CD4-positive, alpha-beta memory T cell (primary cell): ENCODE results near the gene NUP58. TPM values are rescaled to one million over a fixed set of nuclear protein-coding genes. Genes with fewer than 3 reads are reported as not detected.

Experiments
- CTCF ChIA-PET: fragments of 350-600 bp; sonication (Branson Sonifier 250); formaldehyde crosslinking; loops from one replicate; lab custom pipeline; 2021; ENCODE audit warnings: inconsistent platforms; ENCODE audit not compliant: partially characterized antibody; lab: Charles Lee
- POLR2A ChIA-PET: fragments of 350-600 bp; sonication (Branson Sonifier 250); formaldehyde crosslinking; loops from one replicate; lab custom pipeline; 2021; ENCODE audit not compliant: partially characterized antibody; lab: Charles Lee
- DNase-seq, 5 donors: peaks; one replicate each; pipeline versions ENCODE4 v3.0.0 to v3.0.0-alpha.2; 2020 to 2022; ENCODE audit warnings: mixed read lengths in 1 of 5
- H3K27ac ChIP-seq: one replicate; pipeline ENCODE4 v1.7.0; 2013; ENCODE audit warnings: low read depth, low read length
- H3K27me3 ChIP-seq: 2 replicates; pipeline ENCODE4 v1.7.0; 2013; ENCODE audit warnings: mild to moderate bottlenecking, low read length, moderate library complexity; ENCODE audit not compliant: insufficient read depth
- H3K36me3 ChIP-seq: 2 replicates; pipeline ENCODE4 v1.7.0; 2013; ENCODE audit warnings: mild to moderate bottlenecking, low read length, moderate library complexity; ENCODE audit not compliant: insufficient read depth
- H3K4me1 ChIP-seq: 2 replicates; pipeline ENCODE4 v1.7.0; 2013; ENCODE audit warnings: mild to moderate bottlenecking, low read length, moderate library complexity; ENCODE audit not compliant: insufficient read depth
- H3K4me3 ChIP-seq, 2 donors: one replicate each; pipeline ENCODE4 v1.7.0; 2013; ENCODE audit warnings: low read length in 2 of 2, mild to moderate bottlenecking in 1 of 2
- H3K9me3 ChIP-seq, 2 donors: one replicate each; pipeline ENCODE4 v1.7.0; 2013; ENCODE audit warnings: low read length in 2 of 2, control low read depth in 1 of 2; ENCODE audit not compliant: control insufficient read depth in 1 of 2
- H3K27ac Mint-ChIP-seq, 7 donors: one replicate each; pipeline ENCODE4 v1.8.0; 2020 to 2021; ENCODE audit warnings: mixed read lengths in 7 of 7, mild to moderate bottlenecking in 6 of 7, inconsistent platforms in 3 of 7, moderate library complexity in 3 of 7
- H3K27me3 Mint-ChIP-seq, 2 donors: one replicate each; pipeline ENCODE4 v1.8.0; 2020 to 2021; ENCODE audit warnings: mixed read lengths in 2 of 2
- H3K36me3 Mint-ChIP-seq, 2 donors: one replicate each; pipeline ENCODE4 v1.8.0; 2020 to 2021; ENCODE audit warnings: mixed read lengths in 2 of 2, inconsistent platforms in 1 of 2, mild to moderate bottlenecking in 1 of 2
- H3K4me1 Mint-ChIP-seq, 4 donors: one replicate each; pipeline ENCODE4 v1.8.0; 2020 to 2021; ENCODE audit warnings: mixed read lengths in 4 of 4, mild to moderate bottlenecking in 1 of 4
- H3K4me3 Mint-ChIP-seq, 8 donors: one replicate each; pipeline ENCODE4 v1.8.0; 2020 to 2021; ENCODE audit warnings: mixed read lengths in 8 of 8, mild to moderate bottlenecking in 7 of 8, moderate library complexity in 6 of 8, inconsistent platforms in 3 of 8
- H3K9me3 Mint-ChIP-seq, 8 donors: one replicate each; pipeline ENCODE4 v1.8.0; 2020 to 2021; ENCODE audit warnings: mixed read lengths in 8 of 8, mild to moderate bottlenecking in 5 of 8, inconsistent platforms in 3 of 8, moderate library complexity in 1 of 8
- intact Hi-C: fragments of 100-400 bp; cut with micrococcal nuclease; formaldehyde crosslinking; loops from one replicate; pipeline ENCODE4 v1.15.1; 2023
- polyA plus RNA-seq, 2 donors: library from polyadenylated mRNA; unstranded; fragments of 300-500 nt; fragmentation: Illumina TruSeq; gene quantifications; one replicate each; pipeline ENCODE4 v1.2.3, GENCODE V29; 2021
- total RNA-seq, 2 experiments: library from RNA; stranded (reverse); gene quantifications; one replicate each; pipeline ENCODE4 v1.2.3, GENCODE V29; 2021

Gene NUP58
- total and polyA plus RNA-seq, 4 experiments from 2014 or later = 7.7 to 43.3 (median 30.8) TPM

- Histone ChIP-seq H3K27me3 (no peaks in the 10 kb centered on the region), H3K9me3 (no peaks in the 10 kb centered on the region), H3K4me1 (no peaks in the 10 kb centered on the region), H3K36me3 (peaks cover 52% of the 10 kb centered on the region), H3K27ac (no peak overlapping the region), H3K4me3 (no peak overlapping the region)
- DNase-seq = no peak
- POLR2A ChIA-PET = no interaction called here
- H3K4me3 Mint-ChIP-seq = no peak overlapping the region
- CTCF ChIA-PET = interaction anchor here (1.0 kb wide), 1 partner anchor 32 kb away, joined by 3 read pairs; no protein-coding TSS in a partner anchor
- peaks cover 40 to 60% of the 10 kb centered on the region in 2 donors for H3K36me3 Mint-ChIP-seq
- H3K9me3 Mint-ChIP-seq = no peaks in the 10 kb centered on the region
- peaks cover 0 to 5% (median 4%) of the 10 kb centered on the region in 4 donors for H3K4me1 Mint-ChIP-seq
- H3K27me3 Mint-ChIP-seq = no peaks in the 10 kb centered on the region
- no peak overlapping the region for H3K27ac Mint-ChIP-seq
- intact Hi-C loops = no loop called here
These were observed 18.3 kb downstream of the NUP58 start for GRCh38 chr13:25319771-25320170.

- H3K9me3 Mint-ChIP-seq = no peaks in the 10 kb centered on the region
- H3K36me3 ChIP-seq = peaks cover 45% of the 10 kb centered on the region
- intact Hi-C loops = no loop called here
- no peak overlapping the region for H3K27ac ChIP-seq
- H3K27me3 Mint-ChIP-seq = no peaks in the 10 kb centered on the region
- no peak for DNase-seq
- CTCF ChIA-PET = no interaction called here
- no peaks in the 10 kb centered on the region for H3K27me3 ChIP-seq
- H3K4me3 ChIP-seq = no peak overlapping the region
- POLR2A ChIA-PET = no interaction called here
- no peak overlapping the region for H3K4me3 Mint-ChIP-seq
- no peaks in the 10 kb centered on the region for H3K4me1 ChIP-seq
- peaks cover 23 to 64% of the 10 kb centered on the region in 2 donors for H3K36me3 Mint-ChIP-seq
- H3K9me3 ChIP-seq = no peaks in the 10 kb centered on the region
- H3K27ac Mint-ChIP-seq = peak overlapping the region in 3 of 7 donors; percentile 29 to 54 (median 49)
- peaks cover 0 to 1% (median 0%) of the 10 kb centered on the region in 4 donors for H3K4me1 Mint-ChIP-seq
These were observed 22.7 kb downstream of the NUP58 start for GRCh38 chr13:25324100-25324499.

- intact Hi-C loops = no loop called here
- Histone ChIP-seq H3K4me3 (no peak overlapping the region), H3K27ac (no peak overlapping the region), H3K9me3 (no peaks in the 10 kb centered on the region), H3K36me3 (peaks cover 53% of the 10 kb centered on the region), H3K27me3 (no peaks in the 10 kb centered on the region), H3K4me1 (no peaks in the 10 kb centered on the region)
- H3K4me3 Mint-ChIP-seq = no peak overlapping the region
- ChIA-PET POLR2A (no interaction called here), CTCF (no interaction called here)
- no peak for DNase-seq
- peaks cover 1 to 12% (median 7%) of the 10 kb centered on the region in 4 donors for H3K4me1 Mint-ChIP-seq
- H3K27ac Mint-ChIP-seq = peak overlapping the region in 2 of 7 donors; percentile 22 to 61
- no peaks in the 10 kb centered on the region for H3K9me3 Mint-ChIP-seq
- no peaks in the 10 kb centered on the region for H3K27me3 Mint-ChIP-seq
- H3K36me3 Mint-ChIP-seq = peaks cover 38 to 80% of the 10 kb centered on the region in 2 donors
These were observed 28.3 kb downstream of the NUP58 start for GRCh38 chr13:25329706-25330105.

GRCh38 chr13:25330541-25330940 is 29.1 kb downstream of the NUP58 start:
- H3K4me1 ChIP-seq = no peaks in the 10 kb centered on the region
- DNase-seq = no peak
- H3K4me3 Mint-ChIP-seq = no peak overlapping the region
- H3K27me3 ChIP-seq = no peaks in the 10 kb centered on the region
- H3K27ac ChIP-seq = no peak overlapping the region
- intact Hi-C loops = no loop called here
- H3K9me3 ChIP-seq = no peaks in the 10 kb centered on the region
- H3K27me3 Mint-ChIP-seq = no peaks in the 10 kb centered on the region
- no peak overlapping the region for H3K4me3 ChIP-seq
- H3K27ac Mint-ChIP-seq = no peak overlapping the region
- CTCF ChIA-PET = no interaction called here
- no peaks in the 10 kb centered on the region for H3K9me3 Mint-ChIP-seq
- H3K4me1 Mint-ChIP-seq = peaks cover 1 to 10% (median 7%) of the 10 kb centered on the region in 4 donors
- peaks cover 52% of the 10 kb centered on the region for H3K36me3 ChIP-seq
- H3K36me3 Mint-ChIP-seq = peaks cover 38 to 73% of the 10 kb centered on the region in 2 donors
- POLR2A ChIA-PET = no interaction called here

- intact Hi-C loops = no loop called here
- DNase-seq = no peak
- Mint-ChIP-seq H3K27ac (no peak overlapping the region), H3K9me3 (no peaks in the 10 kb centered on the region), H3K36me3 (peaks cover 23 to 59% of the 10 kb centered on the region in 2 donors), H3K27me3 (no peaks in the 10 kb centered on the region), H3K4me1 (peaks cover 1 to 10% (median 7%) of the 10 kb centered on the region in 4 donors), H3K4me3 (no peak overlapping the region)
- ChIA-PET CTCF (no interaction called here), POLR2A (no interaction called here)
- no peaks in the 10 kb centered on the region for H3K4me1 ChIP-seq
- H3K9me3 ChIP-seq = no peaks in the 10 kb centered on the region
- H3K27me3 ChIP-seq = no peaks in the 10 kb centered on the region
- no peak overlapping the region for H3K4me3 ChIP-seq
- H3K27ac ChIP-seq = no peak overlapping the region
- H3K36me3 ChIP-seq = peaks cover 37% of the 10 kb centered on the region
These were observed 34.4 kb downstream of the NUP58 start for GRCh38 chr13:25335856-25336255.

- ChIA-PET CTCF (no interaction called here), POLR2A (no interaction called here)
- Mint-ChIP-seq H3K4me3 (no peak overlapping the region), H3K9me3 (no peaks in the 10 kb centered on the region), H3K27ac (no peak overlapping the region), H3K4me1 (no peaks in the 10 kb centered on the region), H3K27me3 (no peaks in the 10 kb centered on the region), H3K36me3 (peaks cover 5 to 7% of the 10 kb centered on the region in 2 donors)
- no peak for DNase-seq
- H3K27me3 ChIP-seq = no peaks in the 10 kb centered on the region
- intact Hi-C loops = no loop called here
- no peak overlapping the region for H3K4me3 ChIP-seq
- H3K36me3 ChIP-seq = no peaks in the 10 kb centered on the region
- H3K9me3 ChIP-seq = no peaks in the 10 kb centered on the region
- no peaks in the 10 kb centered on the region for H3K4me1 ChIP-seq
- no peak overlapping the region for H3K27ac ChIP-seq
These were observed 44.2 kb downstream of the NUP58 start for GRCh38 chr13:25345576-25345975.

- Histone ChIP-seq H3K27ac (no peak overlapping the region), H3K36me3 (no peaks in the 10 kb centered on the region), H3K4me1 (no peaks in the 10 kb centered on the region), H3K4me3 (no peak overlapping the region), H3K9me3 (no peaks in the 10 kb centered on the region), H3K27me3 (no peaks in the 10 kb centered on the region)
- CTCF ChIA-PET = no interaction called here
- Mint-ChIP-seq H3K36me3 (peaks cover 2 to 3% of the 10 kb centered on the region in 2 donors), H3K9me3 (no peaks in the 10 kb centered on the region), H3K27ac (peak overlapping the region in 1 of 7 donors; percentile 47), H3K27me3 (no peaks in the 10 kb centered on the region), H3K4me1 (no peaks in the 10 kb centered on the region), H3K4me3 (no peak overlapping the region)
- POLR2A ChIA-PET = no interaction called here
- no peak for DNase-seq
- intact Hi-C loops = no loop called here
These were observed 45.7 kb downstream of the NUP58 start for GRCh38 chr13:25347151-25347550.
